ENCODE data around the gene GPR151.

GRCh38 chr5:146523698-146524097 is 7.7 kb upstream of the GPR151 start:
- TF ChIP-seq, protein P1, sequence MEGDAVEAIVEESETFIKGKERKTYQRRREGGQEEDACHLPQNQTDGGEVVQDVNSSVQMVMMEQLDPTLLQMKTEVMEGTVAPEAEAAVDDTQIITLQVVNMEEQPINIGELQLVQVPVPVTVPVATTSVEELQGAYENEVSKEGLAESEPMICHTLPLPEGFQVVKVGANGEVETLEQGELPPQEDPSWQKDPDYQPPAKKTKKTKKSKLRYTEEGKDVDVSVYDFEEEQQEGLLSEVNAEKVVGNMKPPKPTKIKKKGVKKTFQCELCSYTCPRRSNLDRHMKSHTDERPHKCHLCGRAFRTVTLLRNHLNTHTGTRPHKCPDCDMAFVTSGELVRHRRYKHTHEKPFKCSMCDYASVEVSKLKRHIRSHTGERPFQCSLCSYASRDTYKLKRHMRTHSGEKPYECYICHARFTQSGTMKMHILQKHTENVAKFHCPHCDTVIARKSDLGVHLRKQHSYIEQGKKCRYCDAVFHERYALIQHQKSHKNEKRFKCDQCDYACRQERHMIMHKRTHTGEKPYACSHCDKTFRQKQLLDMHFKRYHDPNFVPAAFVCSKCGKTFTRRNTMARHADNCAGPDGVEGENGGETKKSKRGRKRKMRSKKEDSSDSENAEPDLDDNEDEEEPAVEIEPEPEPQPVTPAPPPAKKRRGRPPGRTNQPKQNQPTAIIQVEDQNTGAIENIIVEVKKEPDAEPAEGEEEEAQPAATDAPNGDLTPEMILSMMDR (conservative IDR thresholded peaks at IDR 0.05; ENCODE audit: low read depth, low read length), result no peak
- TF ChIP-seq EZH2phosphoT487 (IDR thresholded peaks at IDR 0.05; ENCODE audit: borderline replicate concordance, low read length), result no peak

Data from PC-3 (cell line).